ENCODE data around the gene CSTB.

CSTB gene

DNA sequence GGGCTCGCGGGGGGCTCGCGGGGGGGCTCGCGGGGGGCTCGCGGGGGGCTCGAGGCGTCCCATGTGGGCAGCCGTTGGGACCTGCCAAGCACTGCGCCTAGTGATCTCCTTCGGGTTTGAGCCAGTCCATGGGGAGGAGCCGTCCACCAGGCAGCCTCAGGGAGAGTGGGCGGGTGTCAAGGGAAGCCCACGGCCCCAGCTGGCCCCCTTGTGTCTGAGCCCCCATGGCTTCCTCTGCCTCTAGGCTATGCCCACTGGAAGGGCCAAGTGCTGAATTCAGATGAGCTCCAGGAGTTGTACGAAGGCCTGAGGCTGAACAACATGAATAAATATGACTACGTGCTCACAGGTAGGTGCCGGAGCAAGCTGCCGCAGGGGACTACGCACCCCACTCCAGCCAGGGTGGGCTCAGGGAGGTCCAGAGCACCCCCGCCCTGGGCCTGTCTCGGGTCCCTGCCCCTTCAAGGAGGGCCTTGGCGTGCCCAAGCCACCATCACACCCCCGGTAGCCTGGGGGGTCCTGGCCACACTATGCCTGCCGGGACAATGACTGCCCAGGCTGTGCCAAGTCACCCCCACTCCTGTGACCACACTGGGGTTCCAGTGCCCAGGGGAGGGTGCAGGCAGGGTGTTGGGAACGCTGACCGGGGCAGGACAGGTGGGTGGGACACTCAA is 34.5 kb downstream of the CSTB start:
- Histone ChIP-seq H3K36me3 (ENCODE audit: insufficient read depth, low read length) (peaks cover 35% of the 10 kb centered on the region), H3K4me3 (ENCODE audit: low read length) (no peak overlapping the region), H3K27ac (ENCODE audit: low read depth, low read length) (peak overlapping the region; percentile 62; the same call in 1 of the 2 replicates), H3K9ac (ENCODE audit: low read depth, low read length) (no peak overlapping the region), H3K9me3 (ENCODE audit: insufficient read depth, low read depth, low read length) (no peaks in the 10 kb centered on the region), H3K27me3 (ENCODE audit: insufficient read depth, low read length) (no peaks in the 10 kb centered on the region), H3K4me1 (ENCODE audit: insufficient read depth, low read length) (no peaks in the 10 kb centered on the region)
- 73% methylated on average over 28 of the region's 28 CpGs for WGBS

DNA sequence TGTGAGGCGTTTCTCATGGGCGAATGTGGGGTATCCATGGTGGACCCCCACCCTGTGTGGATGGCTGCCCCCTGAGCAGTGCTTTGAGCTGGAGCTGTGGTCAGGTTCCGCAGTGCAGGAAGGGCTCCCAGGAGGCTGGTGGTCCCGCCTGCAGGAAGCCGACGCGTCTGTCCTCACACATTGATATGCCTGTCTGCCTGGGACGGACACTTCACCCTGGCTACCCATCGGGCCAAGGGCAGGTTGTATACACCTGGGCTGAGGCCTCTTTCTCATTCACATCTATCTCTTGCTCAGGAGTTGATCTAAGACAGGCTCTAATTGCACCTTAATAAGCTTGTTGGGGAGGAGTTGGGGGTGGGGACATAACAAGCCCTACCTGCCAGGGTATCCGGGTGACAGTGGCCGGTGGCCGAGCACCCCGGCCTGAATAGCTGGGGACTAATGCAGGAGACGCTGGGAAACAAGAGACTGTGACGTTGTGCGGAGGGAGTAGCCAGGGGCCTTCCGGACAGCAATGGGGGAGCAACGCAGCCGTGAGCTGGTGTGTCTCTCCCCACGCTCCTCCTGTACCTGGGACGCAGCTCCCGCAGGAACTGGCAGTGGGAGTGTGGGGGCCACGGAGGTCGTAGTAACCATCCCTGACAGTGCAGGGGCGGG is 35.5 kb downstream of the CSTB start:
- 26% methylated on average over 21 of the region's 25 CpGs for WGBS
- Histone ChIP-seq H3K9ac (ENCODE audit: low read depth, low read length) (no peak overlapping the region), H3K9me3 (ENCODE audit: insufficient read depth, low read depth, low read length) (no peaks in the 10 kb centered on the region), H3K36me3 (ENCODE audit: insufficient read depth, low read length) (peaks cover 26% of the 10 kb centered on the region), H3K27ac (ENCODE audit: low read depth, low read length) (peak overlapping the region; percentile 80), H3K27me3 (ENCODE audit: insufficient read depth, low read length) (no peaks in the 10 kb centered on the region), H3K4me3 (ENCODE audit: low read length) (no peak overlapping the region), H3K4me1 (ENCODE audit: insufficient read depth, low read length) (no peaks in the 10 kb centered on the region)

DNA sequence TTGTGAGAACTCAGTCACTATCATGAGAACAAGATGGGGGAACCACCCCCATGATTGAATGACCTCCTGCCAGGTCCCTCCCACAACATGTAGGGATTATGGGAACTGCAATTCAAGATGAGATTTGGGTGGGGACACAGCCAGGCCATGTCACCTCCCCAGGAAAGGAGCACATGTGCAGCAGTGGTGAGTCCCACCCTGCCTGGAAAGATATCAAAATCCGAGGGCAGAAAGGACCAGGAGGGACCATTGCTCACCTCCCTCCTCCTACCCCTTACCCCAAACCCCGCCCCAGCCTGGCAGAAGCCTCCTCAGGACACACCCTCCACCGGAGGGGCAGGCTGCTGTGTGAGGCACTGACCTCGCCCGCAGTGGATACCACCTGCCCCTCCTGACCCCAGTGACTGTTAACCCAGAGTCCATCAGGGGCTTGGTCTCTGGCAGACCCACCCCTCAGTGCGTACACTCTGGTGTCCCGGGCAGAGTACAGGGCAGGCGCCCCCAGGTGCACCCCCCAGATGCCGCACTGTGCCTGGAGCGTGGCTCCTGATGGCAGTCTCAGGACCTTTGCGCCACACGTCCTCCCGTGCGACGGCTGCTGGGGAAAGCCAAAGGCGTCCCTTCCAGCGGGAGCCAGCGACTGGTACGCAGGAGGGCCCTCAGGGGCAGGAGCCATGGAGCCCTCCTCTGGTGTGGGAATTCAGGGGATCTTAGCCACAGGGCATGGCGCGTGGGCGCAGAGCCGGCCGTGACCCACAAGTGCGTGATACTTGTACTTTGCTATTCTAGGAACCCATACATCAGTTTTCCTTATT is 36.3 kb downstream of the CSTB start:
- Histone ChIP-seq H3K4me1 (ENCODE audit: insufficient read depth, low read length) (no peaks in the 10 kb centered on the region), H3K9me3 (ENCODE audit: insufficient read depth, low read depth, low read length) (no peaks in the 10 kb centered on the region), H3K27ac (ENCODE audit: low read depth, low read length) (peak overlapping the region; percentile 80), H3K27me3 (ENCODE audit: insufficient read depth, low read length) (no peaks in the 10 kb centered on the region), H3K9ac (ENCODE audit: low read depth, low read length) (no peak overlapping the region), H3K4me3 (ENCODE audit: low read length) (no peak overlapping the region), H3K36me3 (ENCODE audit: insufficient read depth, low read length) (peaks cover 20% of the 10 kb centered on the region)
- WGBS, result 74% methylated on average over 25 of the region's 25 CpGs

DNA sequence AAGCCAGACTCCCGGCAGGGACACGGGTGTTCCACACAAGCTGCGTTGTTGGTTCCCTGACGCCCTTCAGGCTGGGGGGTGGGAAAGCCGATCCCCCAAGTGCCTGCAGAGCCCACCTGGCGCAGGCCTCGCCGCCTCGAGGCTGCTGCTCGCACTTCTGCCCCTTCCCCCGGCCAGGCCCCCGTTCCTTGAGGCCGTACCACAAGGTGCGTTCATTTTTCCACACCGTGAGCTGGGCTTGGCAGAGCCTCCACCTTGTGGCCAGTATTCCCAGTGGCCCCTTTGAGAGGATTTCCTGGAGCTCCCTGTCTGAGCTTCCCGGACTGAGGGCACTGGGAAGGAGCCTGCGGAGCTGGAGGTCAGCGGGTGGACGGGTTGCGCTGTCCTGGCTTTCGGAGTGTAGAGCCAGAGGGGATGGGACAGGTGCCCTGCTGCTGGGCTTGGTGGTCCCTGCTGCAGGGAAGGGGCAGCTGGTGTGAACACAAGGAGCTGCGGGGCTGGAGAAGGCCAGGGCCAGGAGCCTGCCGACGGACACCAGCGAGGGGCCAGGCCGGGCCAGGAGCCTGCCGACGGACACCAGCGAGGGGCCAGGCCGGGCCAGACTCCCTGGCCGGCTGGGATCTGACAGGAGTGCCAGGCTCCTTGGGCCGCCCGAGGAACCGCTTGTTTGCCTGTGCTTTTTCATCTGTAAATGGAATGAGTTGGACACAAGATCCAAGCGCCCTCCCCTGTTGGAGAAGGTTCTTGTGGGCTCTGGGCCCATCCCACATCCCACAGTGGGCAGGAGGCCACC is 38.8 kb downstream of the CSTB start:
- peaks cover 4% of the 10 kb centered on the region; the same call in 1 of the 2 replicates for H3K4me1 ChIP-seq (ENCODE audit: insufficient read depth, low read length)
- H3K4me3 ChIP-seq (ENCODE audit: low read length), result no peak overlapping the region
- H3K27ac ChIP-seq (ENCODE audit: low read depth, low read length), result no peak overlapping the region
- 0 out of 2 replicates have a peak, but pooled peaks cover 3% of the 10 kb centered on the region for H3K36me3 ChIP-seq (ENCODE audit: insufficient read depth, low read length)
- 94% methylated on average over 35 of the region's 35 CpGs for WGBS
- H3K9me3 ChIP-seq (ENCODE audit: insufficient read depth, low read depth, low read length), result no peaks in the 10 kb centered on the region
- no peaks in the 10 kb centered on the region for H3K27me3 ChIP-seq (ENCODE audit: insufficient read depth, low read length)
- no peak overlapping the region for H3K9ac ChIP-seq (ENCODE audit: low read depth, low read length)

DNA sequence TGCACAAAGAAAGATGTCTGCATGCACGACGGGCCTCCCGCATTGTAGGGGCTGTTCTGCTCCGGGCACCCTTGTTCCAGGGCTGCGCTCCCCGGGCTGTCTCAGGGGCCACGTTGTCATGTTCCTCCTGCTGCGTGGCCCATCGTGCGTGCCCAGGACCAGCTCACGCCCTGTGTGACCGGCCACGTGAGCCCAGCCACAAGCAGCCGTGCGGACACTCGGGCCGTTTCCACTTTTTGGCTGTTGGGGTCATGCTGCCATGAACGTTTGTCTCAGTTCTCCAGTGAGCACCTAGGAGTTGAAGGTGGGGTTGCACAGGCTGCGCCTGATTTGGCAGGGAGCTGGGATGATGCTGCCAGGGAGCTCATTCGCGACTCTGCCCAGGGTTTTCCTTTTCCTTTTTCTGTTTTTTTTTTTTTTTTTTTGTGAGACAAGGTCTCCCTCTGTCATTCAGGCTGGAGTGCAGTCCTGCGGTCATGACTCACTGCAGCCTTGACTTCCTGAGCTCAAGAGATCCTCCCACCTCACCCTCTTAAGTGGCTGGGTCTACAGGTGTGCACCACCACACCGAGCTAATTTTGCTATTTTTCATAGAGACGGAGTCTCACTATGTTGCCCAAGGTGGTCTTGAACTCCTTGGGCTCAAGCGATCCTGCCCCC is 39.8 kb downstream of the CSTB start:
- Histone ChIP-seq H3K9me3 (ENCODE audit: insufficient read depth, low read depth, low read length) (no peaks in the 10 kb centered on the region), H3K4me3 (ENCODE audit: low read length) (no peak overlapping the region), H3K27me3 (ENCODE audit: insufficient read depth, low read length) (no peaks in the 10 kb centered on the region), H3K36me3 (ENCODE audit: insufficient read depth, low read length) (no peaks in the 10 kb centered on the region), H3K9ac (ENCODE audit: low read depth, low read length) (no peak overlapping the region), H3K4me1 (ENCODE audit: insufficient read depth, low read length) (peaks cover 4% of the 10 kb centered on the region; the same call in 1 of the 2 replicates), H3K27ac (ENCODE audit: low read depth, low read length) (no peak overlapping the region)
- WGBS, result 95% methylated on average over 25 of the region's 25 CpGs

DNA sequence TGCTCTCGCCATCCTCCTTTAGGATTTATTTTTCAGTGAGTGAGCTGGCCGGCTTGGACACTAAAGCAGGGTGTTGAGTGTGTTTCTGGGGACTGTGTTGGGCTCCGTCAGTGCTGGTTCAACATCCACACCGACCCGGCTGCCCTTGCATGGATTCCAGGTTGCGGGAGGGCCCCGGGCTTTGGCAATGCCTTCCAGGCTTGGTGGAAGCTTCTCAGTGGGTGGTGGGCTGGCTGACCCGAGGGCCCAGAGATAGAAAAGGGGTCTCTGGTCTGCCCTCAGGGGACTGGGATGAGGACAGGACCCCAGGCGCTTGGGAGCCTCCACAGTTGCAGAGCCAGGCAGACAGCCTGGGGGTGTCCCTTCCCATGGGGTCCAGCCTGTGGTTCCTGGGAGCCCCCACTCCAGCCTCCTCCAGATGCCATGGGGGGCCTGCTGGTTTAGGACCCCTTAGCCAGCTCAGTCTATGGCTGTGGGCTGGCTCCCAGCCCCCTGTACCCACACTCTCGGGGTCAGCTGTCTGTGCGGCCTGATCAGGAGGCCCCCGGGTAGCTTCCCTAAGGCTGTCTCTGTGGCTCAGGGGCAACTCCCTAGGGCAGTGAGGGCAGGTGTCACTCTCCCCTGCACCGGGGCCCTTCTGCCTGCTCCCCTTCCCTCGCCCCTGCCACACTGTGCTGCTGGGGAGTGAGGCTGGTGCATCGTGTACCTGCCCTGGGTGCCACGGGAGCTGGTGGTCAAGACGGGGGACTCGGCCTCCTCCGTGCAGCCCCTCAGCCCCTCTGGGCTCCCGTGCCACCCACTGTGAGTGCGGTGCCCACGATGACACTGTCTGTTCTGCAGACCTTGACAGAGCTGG is 40.6 kb downstream of the CSTB start:
- Histone ChIP-seq H3K36me3 (ENCODE audit: insufficient read depth, low read length) (no peaks in the 10 kb centered on the region), H3K4me3 (ENCODE audit: low read length) (no peak overlapping the region), H3K9ac (ENCODE audit: low read depth, low read length) (no peak overlapping the region), H3K27me3 (ENCODE audit: insufficient read depth, low read length) (no peaks in the 10 kb centered on the region), H3K9me3 (ENCODE audit: insufficient read depth, low read depth, low read length) (no peaks in the 10 kb centered on the region), H3K4me1 (ENCODE audit: insufficient read depth, low read length) (peaks cover 4% of the 10 kb centered on the region; the same call in 1 of the 2 replicates), H3K27ac (ENCODE audit: low read depth, low read length) (no peak overlapping the region)
- 91% methylated on average over 22 of the region's 22 CpGs for WGBS

DNA sequence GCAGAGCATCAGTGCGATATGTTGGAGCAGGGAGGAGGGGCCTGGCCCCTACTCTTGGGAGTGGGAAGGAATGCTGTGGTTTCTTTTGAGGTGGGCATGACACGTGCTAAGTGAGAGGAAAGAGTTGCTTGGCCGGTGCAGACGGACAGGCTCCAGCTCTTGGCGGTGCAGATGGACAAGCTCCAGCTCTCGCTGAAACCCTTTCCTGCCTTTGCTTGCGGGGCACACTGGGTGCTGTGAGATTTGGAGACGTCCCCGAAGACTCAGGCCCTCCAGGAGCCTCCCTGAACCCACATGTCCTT is 41.2 kb downstream of the CSTB start:
- 93% methylated on average over 9 of the region's 9 CpGs for WGBS
- H3K4me1 ChIP-seq (ENCODE audit: insufficient read depth, low read length), result peaks cover 5% of the 10 kb centered on the region; the same call in 1 of the 2 replicates
- no peak overlapping the region for H3K4me3 ChIP-seq (ENCODE audit: low read length)
- H3K27me3 ChIP-seq (ENCODE audit: insufficient read depth, low read length), result no peaks in the 10 kb centered on the region
- H3K27ac ChIP-seq (ENCODE audit: low read depth, low read length), result no peak overlapping the region
- H3K36me3 ChIP-seq (ENCODE audit: insufficient read depth, low read length), result no peaks in the 10 kb centered on the region
- H3K9ac ChIP-seq (ENCODE audit: low read depth, low read length), result no peak overlapping the region
- H3K9me3 ChIP-seq (ENCODE audit: insufficient read depth, low read depth, low read length), result no peaks in the 10 kb centered on the region

DNA sequence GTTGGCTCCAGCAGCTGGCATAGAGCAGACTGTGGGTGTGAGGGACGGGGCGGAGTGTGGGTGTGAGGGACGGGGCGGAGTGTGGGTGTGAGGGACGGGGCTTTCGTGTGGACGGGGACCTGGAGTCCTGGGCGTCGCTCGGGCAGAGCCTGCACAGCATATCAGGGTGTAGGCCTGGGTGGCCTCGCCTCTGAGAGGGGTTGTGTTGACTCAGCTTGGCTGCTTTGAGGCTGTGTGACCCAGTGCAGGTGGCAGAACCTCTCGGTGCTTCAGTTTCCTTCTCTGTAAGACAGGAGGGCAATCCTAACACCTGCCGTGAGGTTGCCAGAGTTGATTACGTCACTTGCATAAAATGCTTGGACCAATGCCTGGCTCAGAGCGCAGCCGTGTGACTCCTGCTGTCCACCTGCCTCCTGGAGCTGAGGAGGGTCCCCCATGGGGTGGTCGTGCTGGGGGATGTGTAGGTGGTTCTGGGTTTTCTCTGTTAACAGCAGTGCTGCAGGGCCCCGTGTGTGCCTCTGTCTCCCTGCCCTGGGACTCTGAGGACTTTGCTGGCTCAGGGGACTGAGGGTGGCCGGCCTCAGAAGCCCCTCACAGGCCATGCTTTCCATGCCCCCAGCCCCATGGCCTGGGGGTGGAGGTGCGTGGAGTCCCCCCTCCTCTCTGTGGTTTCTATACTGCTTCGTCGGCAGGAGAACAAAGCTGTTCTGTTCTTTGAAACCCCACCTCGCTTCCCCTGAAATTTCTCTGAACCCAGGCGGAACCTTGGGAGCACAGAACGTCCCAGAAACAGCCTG is 41.8 kb downstream of the CSTB start:
- Histone ChIP-seq H3K36me3 (ENCODE audit: insufficient read depth, low read length) (no peaks in the 10 kb centered on the region), H3K9me3 (ENCODE audit: insufficient read depth, low read depth, low read length) (no peaks in the 10 kb centered on the region), H3K4me3 (ENCODE audit: low read length) (no peak overlapping the region), H3K9ac (ENCODE audit: low read depth, low read length) (no peak overlapping the region), H3K27me3 (ENCODE audit: insufficient read depth, low read length) (no peaks in the 10 kb centered on the region), H3K27ac (ENCODE audit: low read depth, low read length) (no peak overlapping the region), H3K4me1 (ENCODE audit: insufficient read depth, low read length) (peaks cover 8% of the 10 kb centered on the region; the same call in 1 of the 2 replicates)
- 86% methylated on average over 25 of the region's 25 CpGs for WGBS

DNA sequence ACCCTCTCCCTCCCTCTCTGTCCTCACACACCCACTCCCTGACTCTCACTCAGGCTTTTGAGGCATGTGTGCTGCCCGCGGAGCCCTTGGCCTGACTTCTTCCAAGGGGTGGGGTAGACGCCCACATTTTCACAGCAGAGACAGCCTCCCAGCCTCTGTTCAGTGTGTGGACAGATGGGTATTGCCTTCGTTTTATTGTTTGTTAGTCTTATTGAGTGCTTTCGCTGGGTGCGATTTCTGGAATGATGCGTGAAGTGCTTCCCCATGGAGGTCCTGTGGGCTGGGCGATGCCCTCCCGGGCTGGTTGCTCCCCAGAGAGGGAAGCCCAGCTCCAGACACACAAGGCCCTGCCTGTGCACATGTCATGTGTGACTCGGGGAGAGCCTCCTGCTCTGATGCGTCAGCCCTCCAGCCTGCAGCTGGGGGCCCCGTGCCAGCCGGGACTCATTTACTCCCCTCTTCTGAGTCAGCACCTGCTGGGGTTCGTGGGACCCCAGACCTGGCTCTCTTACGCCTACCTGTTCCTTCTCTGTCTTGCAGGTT is 42.5 kb downstream of the CSTB start:
- H3K27ac ChIP-seq (ENCODE audit: low read depth, low read length), result no peak overlapping the region
- H3K9ac ChIP-seq (ENCODE audit: low read depth, low read length), result no peak overlapping the region
- WGBS, result 85% methylated on average over 15 of the region's 15 CpGs
- no peaks in the 10 kb centered on the region for H3K9me3 ChIP-seq (ENCODE audit: insufficient read depth, low read depth, low read length)
- no peaks in the 10 kb centered on the region for H3K27me3 ChIP-seq (ENCODE audit: insufficient read depth, low read length)
- H3K4me3 ChIP-seq (ENCODE audit: low read length), result no peak overlapping the region
- H3K4me1 ChIP-seq (ENCODE audit: insufficient read depth, low read length), result peaks cover 8% of the 10 kb centered on the region; the same call in 1 of the 2 replicates
- no peaks in the 10 kb centered on the region for H3K36me3 ChIP-seq (ENCODE audit: insufficient read depth, low read length)

Data from HUES64 (cell line).